HUDEP-2 (cell line): ENCODE data around the gene AGO4.
"Not testable (repeated sequence)": the region's sequence is repeated elsewhere in the genome, so short reads cannot be mapped to it uniquely, and the experiment has no call there.

ENCODE experiments used
- DNase-seq, 76 experiments: peaks; one replicate each; lab custom pipeline; 2025; ENCODE audit not compliant: unreplicated experiment in 76 of 76; lab: John Stamatoyannopoulos, UW

The AGO4 gene

GRCh38 chr1:35863136-35863535, 55.3 kb downstream of the AGO4 start:
- no peak for DNase-seq

GRCh38 chr1:35863881-35864625, 56.2 kb downstream of the AGO4 start:
- no peak for DNase-seq

- no peak for DNase-seq
Measured at GRCh38 chr1:35864813-35865212, 57.0 kb downstream of the AGO4 start.

- DNase-seq: no peak
Measured at GRCh38 chr1:35866991-35867390, 59.2 kb downstream of the AGO4 start.

- not testable (repeated sequence) for DNase-seq
Measured at GRCh38 chr1:35869245-35869950, 61.6 kb downstream of the AGO4 start.

- no peak for DNase-seq
Measured at GRCh38 chr1:35870651-35871309, 63.0 kb downstream of the AGO4 start.

GRCh38 chr1:35873243-35873750, 65.5 kb downstream of the AGO4 start:
- DNase-seq: no peak

- not testable (repeated sequence) for DNase-seq
Measured at GRCh38 chr1:35874115-35874514, 66.3 kb downstream of the AGO4 start.

GRCh38 chr1:35876988-35877387, 69.2 kb downstream of the AGO4 start:
- DNase-seq: peak in 3 of 76 experiments; percentile 8 to 43 (median 14)

- DNase-seq: peak in 5 of 76 experiments; percentile 2 to 22 (median 9)
Measured at GRCh38 chr1:35881850-35882273, 74.0 kb downstream of the AGO4 start.

- DNase-seq: no peak
Measured at GRCh38 chr1:35882586-35882944, 74.7 kb downstream of the AGO4 start.

- peak in 73 of 76 experiments; percentile 56 to 95 (median 88) for DNase-seq
Measured at GRCh38 chr1:35882945-35883634, 75.3 kb downstream of the AGO4 start, which contains the start of gene AGO1. TSS of gene AGO1 (plus strand) at chr1:35883209. CDS start at chr1:35883422, 213 bp downstream.

- DNase-seq: peak in 2 of 76 experiments; percentile 7 to 12
Measured at GRCh38 chr1:35883635-35884101, 75.9 kb downstream of the AGO4 start.

- DNase-seq: no peak
Measured at GRCh38 chr1:35884934-35885333, 77.1 kb downstream of the AGO4 start.

GRCh38 chr1:35885961-35886558, 78.2 kb downstream of the AGO4 start:
- DNase-seq: no peak

- no peak for DNase-seq
Measured at GRCh38 chr1:35886577-35887431, 79.0 kb downstream of the AGO4 start.

GRCh38 chr1:35887508-35887907, 79.7 kb downstream of the AGO4 start:
- DNase-seq: no peak

GRCh38 chr1:35888255-35888654, 80.4 kb downstream of the AGO4 start:
- DNase-seq: no peak

GRCh38 chr1:35888981-35889380, 81.2 kb downstream of the AGO4 start:
- not testable (repeated sequence) for DNase-seq
